GM19324 (cell line): ENCODE measurements around the gene ST6GALNAC6.

Experiments used
- ATAC-seq: cut with Tn5 transposase; IDR thresholded peaks from one replicate; pipeline ENCODE4 v1.9.1; 2021; ENCODE audit warnings: mild to moderate bottlenecking, moderate library complexity; ENCODE audit not compliant: unreplicated experiment, low FRiP score

The ST6GALNAC6 gene

DNA sequence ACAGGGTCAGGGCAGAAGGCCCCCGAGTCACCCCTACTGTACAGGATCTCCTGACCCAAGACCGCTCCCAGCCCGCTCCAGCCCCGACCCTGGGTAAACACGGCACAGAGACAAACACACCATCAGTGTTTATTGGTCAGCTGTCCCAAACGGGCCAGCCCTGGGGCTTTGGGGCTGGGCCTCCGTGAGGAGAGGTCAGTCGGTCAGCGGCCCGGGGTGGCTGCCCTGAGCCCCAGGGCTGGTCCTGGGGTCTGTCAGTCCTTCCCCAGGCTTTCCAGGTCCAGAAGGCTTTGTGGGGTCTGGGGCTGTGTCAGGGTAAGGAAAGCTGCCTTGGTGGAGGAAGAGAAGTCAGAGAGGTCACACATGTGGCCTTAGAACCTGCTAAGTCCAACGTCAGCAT, 35.6 kb upstream of the ST6GALNAC6 start:
- no peak for ATAC-seq

DNA sequence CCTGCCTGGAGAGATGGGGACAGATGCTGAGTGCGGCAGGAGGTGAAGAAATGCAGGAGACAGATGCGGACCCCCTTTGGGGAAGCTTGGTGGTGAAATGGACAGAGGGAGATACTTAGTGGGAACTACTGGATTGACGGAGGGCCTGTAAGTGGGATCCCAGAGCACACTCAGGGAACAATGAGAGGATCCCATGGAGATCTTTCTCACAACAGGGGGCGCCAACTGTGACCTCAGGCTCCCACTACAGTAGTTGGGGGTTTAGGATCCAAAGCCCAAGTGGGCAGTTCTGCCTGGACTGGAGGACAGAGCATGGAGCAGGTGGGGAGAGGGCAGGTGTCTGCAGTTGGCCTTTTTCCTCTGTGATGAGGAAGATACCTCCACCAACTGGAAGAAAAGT, 34.8 kb upstream of the ST6GALNAC6 start:
- no peak for ATAC-seq

DNA sequence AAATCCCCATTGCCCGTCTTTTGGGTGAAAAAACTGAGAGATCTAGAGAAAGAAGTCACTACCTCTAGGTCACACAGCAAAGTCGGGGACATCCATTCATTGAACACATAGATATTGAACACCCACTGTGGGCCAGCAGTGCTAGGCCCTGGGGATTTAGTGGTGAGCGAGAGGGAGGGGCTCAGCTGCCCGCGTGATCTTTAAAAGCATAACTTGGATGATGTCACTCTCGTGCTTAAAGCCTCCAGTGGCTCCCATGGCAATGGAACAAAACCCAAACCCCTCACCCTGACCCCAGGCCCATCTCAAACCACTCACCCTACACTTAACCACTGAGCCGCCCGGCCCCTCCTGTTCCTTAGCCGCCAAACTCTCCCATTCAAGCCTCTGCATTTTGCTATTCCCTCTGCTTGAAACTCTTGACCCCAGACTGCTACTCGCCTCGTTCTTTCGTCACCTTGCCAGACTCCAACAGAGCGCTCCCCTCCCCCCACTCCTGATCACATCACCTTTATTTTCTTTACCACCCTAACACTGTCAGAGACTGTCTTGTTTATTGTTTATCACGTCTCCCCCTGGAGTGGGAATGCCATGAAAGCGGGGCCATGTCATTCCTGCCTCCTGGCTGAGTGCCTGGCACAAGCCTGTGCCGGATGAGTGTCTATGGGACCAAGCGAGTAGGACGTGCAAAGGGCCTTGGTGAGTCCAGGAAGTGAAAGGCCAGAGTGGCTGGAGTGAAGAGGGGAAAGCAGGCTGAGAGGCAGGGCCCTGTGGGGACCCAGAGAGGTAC, 31.9 kb upstream of the ST6GALNAC6 start:
- peak; percentile 13 for ATAC-seq

DNA sequence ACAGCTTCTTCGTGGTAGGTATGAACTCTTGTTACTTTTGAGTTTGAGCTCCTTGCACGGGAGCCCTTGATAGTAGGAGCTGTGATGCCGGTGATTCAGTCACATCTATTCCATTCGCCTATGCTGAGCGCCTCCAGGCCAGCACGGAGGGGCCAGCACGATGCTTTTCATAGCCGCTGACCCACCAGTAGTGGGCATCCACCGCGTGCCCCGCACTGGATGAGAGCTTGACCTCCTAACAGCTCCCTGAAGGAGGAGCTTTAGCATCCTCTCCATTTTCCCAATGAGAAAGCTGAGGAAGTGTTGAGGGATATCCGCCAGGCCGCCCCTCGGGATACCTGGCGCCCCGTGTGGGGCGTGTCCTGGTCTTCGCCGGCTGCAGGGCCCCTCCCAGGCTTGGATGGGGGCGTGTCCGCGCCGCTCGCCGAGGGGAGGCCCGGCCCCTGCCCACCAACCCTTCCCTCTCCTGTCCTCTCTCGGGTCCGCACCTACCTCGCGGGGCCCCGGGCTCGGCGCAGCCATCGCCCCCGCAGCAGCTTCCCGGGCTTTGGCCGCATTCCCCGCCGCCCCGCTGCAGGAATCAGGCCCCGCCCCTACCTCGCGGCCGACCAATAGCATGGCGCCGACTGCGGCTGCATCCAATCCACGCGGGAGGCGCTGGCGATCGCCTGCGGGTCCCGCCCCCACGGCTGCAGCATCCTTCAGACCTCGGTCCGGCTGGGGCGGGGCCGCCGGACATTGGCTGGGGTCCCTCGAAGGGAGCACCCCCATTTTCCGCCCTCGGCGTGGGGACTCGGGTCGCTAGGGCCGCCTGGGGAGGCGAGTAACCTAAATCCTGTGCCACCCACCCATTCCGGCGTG, 31.1 kb upstream of the ST6GALNAC6 start, which contains the start of gene PIP5KL1:
TSS of gene PIP5KL1 (minus strand) at position 547 of the 861 bp plus-strand sequence. CDS start at position 522, 25 bp downstream.
- peak; percentile 83 for ATAC-seq

DNA sequence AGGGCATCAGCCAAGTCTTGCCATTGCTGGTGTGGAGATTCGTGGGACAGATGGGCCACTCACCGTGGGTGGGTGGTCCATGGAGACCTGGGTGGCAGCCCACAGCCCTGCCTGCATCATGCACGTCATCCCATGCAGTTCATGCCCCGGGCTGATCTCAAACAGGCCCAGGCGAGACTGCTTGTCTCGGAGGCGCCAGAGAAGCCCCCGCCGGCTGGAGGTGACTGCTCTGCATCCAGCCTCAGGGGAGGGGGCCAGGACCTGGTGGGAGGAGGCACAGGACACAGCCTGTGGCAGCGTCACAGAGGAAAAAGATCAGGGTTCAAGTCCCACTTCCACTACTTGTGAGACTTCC, 30.2 kb upstream of the ST6GALNAC6 start:
- ATAC-seq: no peak

DNA sequence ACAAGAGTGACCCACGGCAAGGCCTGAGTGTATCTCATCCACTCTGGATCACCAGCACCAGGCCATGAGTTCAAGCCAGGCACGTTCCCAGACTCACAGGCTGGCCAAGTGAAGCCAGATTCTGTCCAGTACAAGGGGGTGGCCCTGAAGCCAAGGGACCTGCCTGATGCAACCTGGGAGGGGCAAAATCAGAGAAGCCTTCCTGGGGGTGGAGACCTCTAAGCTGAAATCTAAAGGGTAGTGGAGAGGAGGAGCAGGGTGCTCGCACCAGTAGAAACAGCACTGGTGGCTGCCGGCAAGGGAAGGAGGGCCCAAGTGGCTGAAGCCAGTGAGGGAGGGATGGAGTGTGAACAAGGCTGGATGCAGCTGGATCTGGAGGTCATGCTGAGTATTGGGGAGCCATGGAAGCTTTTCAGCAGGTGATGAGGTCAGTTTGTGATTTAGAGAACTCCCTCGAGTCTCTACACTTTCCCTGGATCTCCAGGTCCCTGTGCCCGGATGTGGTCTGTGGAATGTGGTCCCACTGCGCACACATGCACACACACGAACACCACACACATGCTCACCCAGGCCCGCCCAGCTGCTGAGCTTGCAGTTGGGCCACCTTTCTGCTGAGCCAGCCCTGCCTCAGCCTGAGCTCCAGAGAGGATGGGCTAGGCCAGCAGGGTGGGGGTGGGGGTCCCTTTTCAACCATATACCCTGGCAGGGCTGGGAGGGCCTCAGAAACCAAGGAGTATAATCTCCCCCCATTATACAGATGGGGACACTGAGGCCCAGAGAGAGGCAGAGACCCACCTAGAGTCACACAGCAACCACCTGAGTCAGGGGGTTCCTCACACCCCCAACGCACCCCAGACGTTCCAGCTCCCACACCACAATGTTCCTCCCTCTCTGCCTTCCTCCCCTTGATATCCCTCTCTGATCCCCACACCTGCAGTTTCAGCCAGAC, 29.5 kb upstream of the ST6GALNAC6 start:
- no peak for ATAC-seq

DNA sequence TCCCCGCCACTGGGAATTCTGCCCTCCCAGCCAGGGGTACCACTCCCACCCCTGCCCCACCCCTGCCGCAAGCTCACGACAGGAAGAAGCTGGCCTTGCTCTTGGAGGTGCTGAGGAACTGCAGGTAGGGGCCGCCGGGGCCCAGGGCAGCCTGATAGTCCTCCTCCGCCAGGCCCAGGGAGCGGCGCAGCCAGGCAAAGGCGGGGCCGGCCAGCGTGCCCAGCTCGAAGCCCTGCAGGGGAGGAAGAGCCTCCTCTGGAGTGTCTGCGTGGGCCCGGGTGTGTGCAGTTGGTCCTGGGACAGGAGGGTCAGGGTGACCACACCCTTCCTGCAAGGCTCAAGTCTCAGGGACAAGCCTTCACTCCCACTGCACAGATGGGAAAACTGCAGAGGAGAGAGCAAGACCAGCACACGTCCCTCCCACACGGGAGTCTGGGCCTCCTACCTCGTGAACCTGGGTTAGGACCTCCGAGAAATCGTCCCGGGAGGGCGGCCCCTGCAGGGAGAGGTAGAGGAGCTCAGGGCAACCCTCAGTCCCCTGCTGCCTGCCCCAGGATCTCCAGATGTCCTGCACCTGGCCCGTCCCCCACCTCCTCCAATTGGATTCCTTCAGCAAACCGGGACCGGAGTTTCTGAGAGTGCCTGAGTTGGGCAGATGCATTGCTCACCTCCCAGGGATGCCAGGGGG, 28.7 kb upstream of the ST6GALNAC6 start:
- ATAC-seq: no peak

DNA sequence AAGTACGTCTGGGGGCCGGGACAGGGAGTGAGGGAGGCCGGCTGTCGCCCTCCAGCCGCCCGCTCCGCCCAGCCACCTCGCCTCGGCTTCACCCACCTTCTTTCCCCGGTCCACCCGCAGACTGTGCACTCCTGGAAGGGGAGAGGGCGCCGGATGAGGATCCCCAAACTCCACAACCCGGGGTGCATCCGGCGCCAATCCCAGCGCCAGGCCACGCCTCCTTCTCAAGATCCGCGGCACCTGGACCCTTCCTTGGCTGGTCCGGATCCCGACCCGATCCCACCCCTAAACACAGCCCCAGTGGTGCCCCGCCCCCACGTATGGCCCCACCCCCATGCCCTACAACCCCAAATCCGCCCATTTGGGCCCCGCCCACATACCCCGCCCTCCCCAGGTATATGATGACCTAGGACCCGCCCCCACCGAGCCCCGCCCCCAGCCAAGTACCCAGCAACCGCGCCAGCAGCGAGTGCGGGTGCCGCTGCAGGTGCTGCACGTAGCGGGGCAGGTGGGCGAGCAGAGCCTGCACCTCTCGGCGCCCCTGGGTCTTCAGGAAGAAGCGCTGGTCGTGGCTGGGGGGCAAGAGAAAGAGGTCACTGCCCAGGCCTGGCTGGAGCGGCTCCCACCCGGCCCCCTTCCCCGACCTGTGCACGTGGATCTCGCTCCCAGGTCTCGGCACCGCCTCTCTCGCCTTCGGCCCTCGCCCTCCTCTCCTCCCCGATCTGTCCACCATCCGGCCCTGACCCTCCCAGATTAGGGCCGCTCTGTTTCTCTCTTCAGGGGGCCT, 28.0 kb upstream of the ST6GALNAC6 start:
- no peak for ATAC-seq

DNA sequence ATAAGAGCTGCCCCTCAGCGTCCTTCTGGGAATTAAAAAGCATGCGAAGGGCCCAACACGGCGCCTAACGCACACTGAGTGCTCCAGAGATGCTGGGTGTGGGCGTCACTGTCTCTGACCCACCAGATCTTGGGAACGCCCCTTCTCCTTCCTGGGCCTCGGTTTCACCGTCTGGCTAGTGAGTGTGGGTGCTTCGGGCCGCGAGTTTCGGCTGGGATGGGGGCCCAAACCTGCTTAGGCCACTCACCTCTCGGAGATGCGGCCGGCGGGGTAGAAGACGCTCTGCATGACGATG, 27.4 kb upstream of the ST6GALNAC6 start:
- no peak for ATAC-seq

DNA sequence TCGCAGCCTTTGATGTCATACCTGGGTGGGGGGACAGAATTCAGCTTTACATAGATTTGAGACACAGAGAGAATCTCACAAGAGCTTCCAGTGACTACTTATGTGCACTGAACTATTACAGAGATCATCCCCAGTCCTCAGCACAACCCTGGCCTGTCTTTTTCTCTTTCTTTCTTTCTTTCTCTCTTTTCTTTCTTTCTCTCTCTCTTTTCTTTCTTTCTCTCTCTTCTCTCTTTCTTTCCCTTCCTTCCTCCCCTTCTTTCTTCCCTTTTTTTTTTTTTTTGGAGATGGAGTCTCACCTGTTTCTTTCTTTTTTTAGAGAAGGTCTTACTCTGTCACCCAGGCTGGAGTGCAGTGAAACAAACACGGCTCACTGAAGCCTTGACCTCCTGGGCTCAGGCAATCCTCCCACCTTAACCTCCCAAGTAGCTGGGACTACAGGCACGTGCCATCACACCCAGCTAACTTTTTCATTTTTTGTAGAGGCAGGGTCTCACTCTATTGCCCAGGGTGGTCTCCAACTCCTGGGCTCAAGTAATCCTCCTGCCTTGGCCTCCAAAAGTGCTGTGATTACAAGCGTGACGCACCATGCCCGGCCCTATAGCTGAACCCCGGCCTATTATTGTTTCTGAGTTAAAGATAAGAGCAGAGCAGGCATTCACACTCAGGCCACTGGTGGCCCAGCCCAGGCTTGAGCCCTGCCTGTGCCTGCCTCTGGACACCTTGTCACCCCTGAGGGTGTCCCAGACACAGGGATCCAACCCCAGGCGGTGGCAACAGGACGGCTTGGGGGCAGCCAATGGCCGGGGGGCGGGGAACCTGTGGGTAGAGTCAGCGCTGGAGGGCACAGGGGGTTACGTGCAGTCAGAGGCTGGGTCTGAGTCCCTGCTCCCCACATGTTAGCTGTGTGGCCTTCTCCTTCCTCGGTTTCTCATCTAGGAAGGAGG, 26.8 kb upstream of the ST6GALNAC6 start:
- no peak for ATAC-seq

DNA sequence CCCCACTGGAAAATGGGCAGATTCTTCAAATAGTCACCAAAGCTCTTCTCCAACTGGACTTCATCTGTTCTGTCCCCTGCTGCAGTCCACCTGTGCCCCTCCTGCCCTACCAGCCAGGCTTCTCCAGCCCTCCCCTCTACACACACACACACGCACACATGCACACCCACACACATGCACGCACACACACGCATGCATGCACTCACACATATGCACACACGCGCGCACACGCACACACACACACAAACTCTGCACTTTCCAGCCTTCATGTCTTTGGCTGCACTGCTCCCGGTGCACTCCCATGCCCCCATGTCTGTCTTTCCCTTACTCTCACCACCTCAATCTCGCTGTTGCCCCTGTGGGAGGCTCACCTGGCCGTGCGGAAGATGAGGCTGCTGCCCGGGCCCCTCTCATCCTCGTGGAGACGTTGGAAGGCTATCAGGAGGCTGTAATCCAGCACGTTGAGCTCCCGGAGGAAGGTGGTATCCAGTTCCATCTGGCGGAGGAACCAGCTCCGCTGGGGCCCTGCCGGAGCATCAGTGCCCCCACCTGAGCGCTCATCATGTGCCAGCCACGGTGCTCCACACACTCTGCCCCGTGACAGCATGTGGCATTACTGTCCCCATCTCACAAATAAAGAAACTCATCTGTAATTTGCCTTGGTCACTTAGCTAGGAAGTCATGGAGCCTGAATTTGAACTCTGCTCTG, 25.5 kb upstream of the ST6GALNAC6 start:
- ATAC-seq: no peak

DNA sequence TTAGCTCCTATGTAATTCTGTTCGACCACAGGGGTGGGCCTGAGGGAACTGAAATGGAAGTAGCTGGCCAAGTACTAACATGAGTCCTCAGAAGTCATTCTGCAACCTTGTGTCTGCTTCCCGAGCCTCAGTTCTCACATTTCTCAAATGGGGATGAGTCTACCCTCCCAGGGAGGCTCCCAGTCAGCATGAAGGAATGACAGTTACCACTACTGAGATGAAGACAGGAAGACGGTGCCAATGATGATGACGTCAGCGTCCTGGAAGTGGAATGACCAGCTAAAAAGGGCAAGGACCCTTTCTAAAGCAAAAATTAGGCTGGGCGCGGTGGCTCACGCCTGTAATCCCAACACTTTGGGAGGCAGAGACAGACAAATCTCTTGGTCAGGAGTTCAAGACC, 24.4 kb upstream of the ST6GALNAC6 start:
- no peak for ATAC-seq

DNA sequence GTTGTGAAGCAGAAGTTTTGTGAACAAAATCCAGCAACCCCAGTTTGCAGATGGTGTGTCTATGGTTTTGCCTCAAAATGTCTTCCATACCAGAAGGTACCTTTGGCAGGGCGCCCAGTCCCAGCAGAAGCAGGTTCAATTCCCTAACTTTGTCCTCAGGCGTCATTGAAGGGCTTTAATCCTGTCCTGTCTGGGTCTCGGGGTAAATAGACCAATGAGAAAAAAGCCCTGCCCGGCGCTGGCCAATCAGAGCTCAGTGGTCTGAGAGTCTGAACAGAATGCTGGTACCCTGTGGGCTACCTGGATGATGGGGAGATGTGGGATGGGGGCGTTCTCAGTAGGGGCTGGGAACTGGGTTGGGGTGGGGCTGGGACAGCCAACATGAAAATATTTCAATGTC, 23.6 kb upstream of the ST6GALNAC6 start:
- ATAC-seq: no peak

DNA sequence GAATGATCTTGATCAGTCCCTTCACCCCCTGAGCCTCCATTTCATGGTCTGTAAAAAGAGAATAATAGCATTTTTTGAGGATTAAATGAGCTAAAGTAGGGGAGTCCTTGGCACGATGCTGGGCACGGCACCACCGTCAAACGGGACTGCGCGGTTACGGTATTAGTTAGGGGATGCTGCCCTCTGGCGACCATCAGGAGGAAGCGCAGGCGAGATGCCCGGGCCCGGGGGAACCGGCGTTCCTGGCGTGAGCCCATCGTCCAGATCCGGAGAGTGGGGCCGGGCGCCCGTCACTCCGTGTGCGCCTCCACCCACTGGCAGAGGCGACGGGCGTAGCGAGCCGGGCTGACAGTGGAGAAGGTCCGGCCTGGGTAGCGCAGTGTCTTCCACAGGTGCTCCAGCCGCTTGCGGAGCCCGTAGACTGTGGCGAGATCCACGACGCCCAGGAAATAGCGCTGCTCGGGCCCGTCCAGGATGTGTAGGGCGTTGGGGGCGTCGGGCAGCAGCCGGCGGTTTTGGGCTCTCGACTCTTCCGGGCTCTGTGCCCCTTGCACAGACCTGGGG, 22.2 kb upstream of the ST6GALNAC6 start:
- no peak for ATAC-seq

DNA sequence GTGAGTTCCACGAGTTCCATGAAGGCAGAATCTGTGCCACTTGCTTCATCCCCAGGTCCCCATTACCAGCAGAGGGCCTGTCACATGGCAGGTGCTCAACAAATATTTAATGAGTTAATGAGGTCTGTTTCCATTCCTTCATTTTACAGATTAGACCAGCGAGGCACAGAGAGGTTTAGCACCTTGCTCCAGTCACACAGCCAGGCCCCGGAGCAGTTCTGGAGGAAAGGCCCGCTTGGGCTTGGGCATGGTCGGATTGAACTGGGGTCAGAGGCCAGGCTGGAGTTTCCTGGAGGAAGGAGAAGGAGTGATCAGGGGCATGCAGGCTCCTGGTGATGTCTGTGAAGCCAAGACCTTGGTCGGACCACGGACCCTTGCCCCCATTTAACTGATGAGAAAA, 21.4 kb upstream of the ST6GALNAC6 start:
- no peak for ATAC-seq

DNA sequence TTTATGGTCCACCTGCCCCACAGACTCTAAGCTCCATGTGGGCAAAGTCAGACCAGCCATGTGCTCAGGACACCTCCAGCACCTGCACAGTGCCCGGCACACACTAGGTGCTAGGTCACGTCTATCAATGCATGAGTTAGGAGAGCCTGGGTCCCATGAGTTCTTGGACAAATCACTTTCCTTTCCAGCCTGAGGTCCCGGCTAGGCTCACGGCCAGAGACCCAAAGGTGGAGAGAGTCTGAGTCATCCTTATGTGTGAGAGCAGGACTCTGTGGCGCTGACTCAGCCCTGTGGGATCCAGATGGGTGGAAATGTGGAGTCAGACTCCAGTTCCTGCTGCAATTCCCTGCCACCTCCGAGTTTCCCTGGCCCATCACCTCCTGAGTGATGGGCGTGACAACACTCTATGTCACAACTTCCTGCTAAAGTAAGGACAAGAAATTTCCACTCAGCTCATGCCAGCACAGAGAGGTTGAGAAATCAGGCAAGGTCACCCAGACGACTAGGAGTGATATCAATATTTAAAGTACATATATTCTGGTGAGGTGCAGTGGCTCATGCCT, 19.9 kb upstream of the ST6GALNAC6 start:
- ATAC-seq: no peak
